K562 (cell line): ENCODE measurements around the gene TMEM123. TPM values are rescaled to one million over a fixed set of nuclear protein-coding genes. Genes with fewer than 3 reads are reported as not detected.
A peak's percentile ranks its signal among the peaks of the same experiment; 100 is the strongest.

Experiments
- ARID2 ChIP-seq: fragments of 450-650 bp; IDR thresholded peaks from 2 replicates; pipeline ENCODE4 v1.6.1; 2017; ENCODE audit warnings: antibody characterized with exemption, mild to moderate bottlenecking
- ARID4B ChIP-seq: sonication (generic); formaldehyde crosslinking; IDR thresholded peaks from 2 replicates; pipeline ENCODE4 v1.8.0; 2022; ENCODE audit warnings: mild to moderate bottlenecking, missing genetic modification reagents
- ATF3 ChIP-seq, 2 experiments: fragments of 450-650 bp in 1 of 2; sonication (generic) in 1 of 2; formaldehyde crosslinking in 1 of 2; IDR thresholded peaks in 1 of 2; conservative IDR thresholded peaks in 1 of 2; 2 replicates each; pipeline versions ENCODE4 v1.6.1 to v1.8.1; 2016 to 2023; ENCODE audit warnings: mild to moderate bottlenecking in 2 of 2, moderate library complexity in 2 of 2, inconsistent platforms in 1 of 2, missing genetic modification reagents in 1 of 2
- ATF7 ChIP-seq: fragments of 450-650 bp; IDR thresholded peaks from 2 replicates; pipeline ENCODE4 v1.7.1; 2014; ENCODE audit warnings: mild to moderate bottlenecking, moderate library complexity
- CBFB ChIP-seq: sonication (generic); formaldehyde crosslinking; IDR thresholded peaks from 2 replicates; pipeline ENCODE4 v1.4.0; 2020; ENCODE audit warnings: mild to moderate bottlenecking, missing genetic modification reagents
- CC2D1A ChIP-seq: fragments of 450-650 bp; IDR thresholded peaks from 2 replicates; pipeline ENCODE4 v1.6.1; 2017; ENCODE audit warnings: mild to moderate bottlenecking
- CEBPB ChIP-seq: fragments of 450-650 bp; IDR thresholded peaks from 2 replicates; pipeline ENCODE4 v1.6.1; 2016; ENCODE audit warnings: missing genetic modification characterization, missing compliant biosample characterization
- CEBPG ChIP-seq, 3 experiments: fragments of 200-800 bp in 1 of 3; sonication (Bioruptor generic) in 1 of 3; sonication (generic) in 1 of 3; formaldehyde crosslinking in 1 of 3; IDR thresholded peaks in 2 of 3; conservative IDR thresholded peaks in 1 of 3; 2 replicates each; pipeline versions ENCODE4 v1.6.1 to v1.8.0; 2016 to 2022; ENCODE audit warnings: missing compliant biosample characterization in 2 of 3, missing genetic modification characterization in 2 of 3, mild to moderate bottlenecking in 1 of 3, missing genetic modification reagents in 1 of 3
- CTCF ChIP-seq, 3 experiments: IDR thresholded peaks in 2 of 3; conservative IDR thresholded peaks in 1 of 3; 2 replicates each; pipeline ENCODE4 v1.5.1; 2011 to 2012; ENCODE audit warnings: low read length in 3 of 3, mild to moderate bottlenecking in 3 of 3, control low read depth in 2 of 3, improper control_type of control experiment in 1 of 3, inconsistent platforms in 1 of 3, low read depth in 1 of 3, mixed read lengths in 1 of 3, moderate library complexity in 1 of 3; ENCODE audit not compliant: insufficient read depth in 2 of 3
- ETV6 ChIP-seq, 3 experiments: fragments of 150-350 bp in 1 of 3; sonication (generic) in 1 of 3; formaldehyde crosslinking in 1 of 3; IDR thresholded peaks; 2 replicates each; pipeline versions ENCODE4 v1.6.1 to v1.8.0; 2014 to 2022; ENCODE audit warnings: borderline replicate concordance in 2 of 3, low read depth in 2 of 3, antibody characterized with exemption in 1 of 3, low read length in 1 of 3, mild to moderate bottlenecking in 1 of 3, missing genetic modification reagents in 1 of 3
- NFATC3 ChIP-seq: fragments of 450-650 bp; IDR thresholded peaks from 2 replicates; pipeline ENCODE4 v1.6.1; 2017; ENCODE audit warnings: mild to moderate bottlenecking
- PHB ChIP-seq: fragments of 250-450 bp; sonication (Bioruptor Pico); IDR thresholded peaks from 2 replicates; pipeline ENCODE4 v1.5.0; 2021
- RAD21 ChIP-seq, 2 experiments: fragments of 250-450 bp in 1 of 2; fragments of 450-650 bp in 1 of 2; sonication (Bioruptor Pico) in 1 of 2; formaldehyde crosslinking in 1 of 2; IDR thresholded peaks in 1 of 2; conservative IDR thresholded peaks in 1 of 2; 2 replicates each; pipeline versions ENCODE4 v1.4.0 to v1.8.0; 2020 to 2022; ENCODE audit warnings: mild to moderate bottlenecking in 2 of 2, moderate library complexity in 1 of 2
- SMC3 ChIP-seq: conservative IDR thresholded peaks from 2 replicates; pipeline ENCODE4 v1.6.1; 2011; ENCODE audit warnings: low read depth, low read length, improper control_type of control experiment; ENCODE audit not compliant: insufficient read depth
- SRSF9 ChIP-seq: fragments of 200-400 bp; formaldehyde crosslinking; IDR thresholded peaks from 2 replicates; pipeline ENCODE4 v1.6.1; 2017; ENCODE audit warnings: low read depth, low read length, borderline replicate concordance
- TEAD4 ChIP-seq, 2 experiments: sonication (generic) in 1 of 2; formaldehyde crosslinking in 1 of 2; IDR thresholded peaks; 2 replicates each; pipeline versions ENCODE4 v1.6.1 to v1.8.0; 2012 to 2022; ENCODE audit warnings: borderline replicate concordance in 1 of 2, inconsistent platforms in 1 of 2, low read length in 1 of 2, mild to moderate bottlenecking in 1 of 2, missing genetic modification reagents in 1 of 2
- ZNF212 ChIP-seq: fragments of 450-650 bp; formaldehyde crosslinking; IDR thresholded peaks from 2 replicates; pipeline ENCODE4 v1.4.0; 2020; ENCODE audit warnings: mild to moderate bottlenecking
- polyA plus RNA-seq, 8 experiments: library from polyadenylated mRNA; depleted of rRNA in 4 of 8; stranded (reverse) in 5 of 8; unstranded in 3 of 8; fragments of >200 nt; fragmentation: Nextera tagmentation in 2 of 8; fragmentation: Illumina TruSeq in 1 of 8; extraction: Ambion mirVana in 2 of 8; extraction: Trizol in 1 of 8; gene quantifications; 2 replicates each; pipeline versions ENCODE4 v1.2.1 to v1.2.3, GENCODE V29; 2011 to 2014; ENCODE audit warnings: inconsistent platforms in 1 of 8, missing spikeins in 1 of 8
- total RNA-seq, 7 experiments: library from RNA; depleted of rRNA in 6 of 7; stranded (reverse); fragments of >200 nt in 6 of 7; fragmentation: Illumina TruSeq in 2 of 7; extraction: Trizol in 2 of 7; gene quantifications; 2 replicates each; pipeline versions ENCODE4 v1.2.1 to v1.2.3, GENCODE V29; 2011 to 2021; ENCODE audit warnings: low replicate concordance in 1 of 7

Gene TMEM123
- total and polyA plus RNA-seq, 9 of the 15 experiments (the other 6 are each of a cell fraction or from before 2014, with no cell fraction given): 19.8 to 344 (median 82.4) TPM

- TF ChIP-seq ATF3 (IDR thresholded peaks at IDR 0.05): 0 out of 2 replicates have a peak, but pooled peaks have one; percentile 29
- no peak for TF ChIP-seq ATF3 (CRISPR knock-in tag; conservative IDR thresholded peaks at IDR 0.05)
- TF ChIP-seq CTCF (IDR thresholded peaks at IDR 0.05 in 2 of 3, conservative IDR thresholded peaks at IDR 0.05 in 1 of 3; ENCODE audit: insufficient read depth in 2 of 3, low read depth in 1 of 3, low read length in 3 of 3): peak; percentile 60 to 83 (median 72); a peak in 5 of 6 replicates
- TF ChIP-seq ETV6 (IDR thresholded peaks at IDR 0.05; ENCODE audit: borderline replicate concordance in 1 of 2, low read depth in 2 of 2, low read length in 1 of 2): no peak
- no peak for TF ChIP-seq ETV6 (CRISPR knock-in tag; IDR thresholded peaks at IDR 0.05; ENCODE audit: borderline replicate concordance)
- no peak for TF ChIP-seq ARID4B (CRISPR knock-in tag)
- no peak for TF ChIP-seq PHB
- TF ChIP-seq RAD21 (CRISPR knock-in tag; conservative IDR thresholded peaks at IDR 0.05 in 1 of 2, IDR thresholded peaks at IDR 0.05 in 1 of 2): peak; percentile 93 to 95
- TF ChIP-seq TEAD4 (IDR thresholded peaks at IDR 0.05; ENCODE audit: low read length): peak; percentile 49; the same call in 1 of the 2 replicates
- TF ChIP-seq TEAD4 (CRISPR knock-in tag; IDR thresholded peaks at IDR 0.05; ENCODE audit: borderline replicate concordance): no peak
- no peak for TF ChIP-seq CBFB (CRISPR knock-in tag)
- peak; percentile 78 for TF ChIP-seq ARID2
- peak; percentile 53 for TF ChIP-seq CC2D1A
- no peak for TF ChIP-seq CEBPG (CRISPR knock-in tag; IDR thresholded peaks at IDR 0.05)
- TF ChIP-seq CEBPG (tag; conservative IDR thresholded peaks at IDR 0.05 in 1 of 2, IDR thresholded peaks at IDR 0.05 in 1 of 2): peak; percentile 70 to 76
- 0 out of 2 replicates have a peak, but pooled peaks have one; percentile 23 for TF ChIP-seq ATF7
- TF ChIP-seq CEBPB (tag): peak; percentile 77
- peak; percentile 79 for TF ChIP-seq SMC3
- 0 out of 2 replicates have a peak, but pooled peaks have one; percentile 32 for TF ChIP-seq NFATC3
- TF ChIP-seq SRSF9: no peak
- TF ChIP-seq ZNF212 (CRISPR knock-in tag): no peak
Observed at GRCh38 chr11:102495161-102496042, 42.8 kb upstream of the TMEM123 start (continued).
